ENCODE measurements around the gene MALL. TPM values are rescaled to one million over a fixed set of nuclear protein-coding genes. Genes with fewer than 3 reads are reported as not detected.

Gene MALL
- total and polyA plus RNA-seq, 9 of the 15 experiments (the other 6 are each of a cell fraction or from before 2014, with no cell fraction given) = 0.24 TPM; not detected in 8

DNA sequence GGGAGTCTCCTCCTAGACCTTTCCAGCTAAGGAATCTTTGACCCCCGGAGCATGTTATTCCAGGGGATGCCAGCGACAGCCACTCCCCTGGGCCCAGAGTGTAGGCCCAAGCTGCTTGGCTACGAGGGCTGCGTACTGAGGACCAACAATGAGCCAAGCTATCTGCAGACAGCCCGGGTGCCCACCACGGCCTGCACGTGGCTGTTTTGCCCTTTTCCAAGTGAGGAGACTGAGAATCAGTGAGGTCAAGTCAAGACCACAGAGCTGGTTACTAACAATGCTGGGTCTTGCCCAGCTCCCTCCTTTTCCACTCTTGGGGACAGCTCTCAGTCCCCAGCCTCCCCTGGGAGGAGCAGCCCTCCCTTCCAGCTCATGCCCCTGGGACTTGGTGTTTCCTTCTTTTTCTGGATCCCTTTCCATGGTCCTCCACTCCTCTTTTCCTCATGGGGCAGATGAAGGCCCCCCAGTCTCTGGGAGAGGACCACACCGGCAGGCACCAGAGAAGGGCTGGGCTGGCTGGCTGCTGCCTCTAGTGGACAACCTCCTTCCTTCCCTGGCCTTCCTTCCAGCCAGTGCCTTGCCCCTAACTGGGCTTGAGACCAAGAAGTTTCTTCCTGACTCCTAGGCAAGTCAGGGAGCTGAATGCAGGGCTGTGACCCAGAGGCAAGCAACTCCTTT is 550 bp upstream of the MALL start:
- FAIRE-seq = no peak
- BruUV-seq (replicated peaks) = no TSS peak
- ChIA-PET CTCF (ENCODE audit: low intra/inter-chr PET ratio) (no interaction called here), POLR2A (interaction anchor here (0.7 kb wide), 1 partner anchor 8 kb away, joined by 4 read pairs; no protein-coding TSS in a partner anchor)
- TF ChIP-seq RBM15 (IDR thresholded peaks at IDR 0.05; ENCODE audit: insufficient read depth, low read length) = no peak
- TF ChIP-seq, protein P1, sequence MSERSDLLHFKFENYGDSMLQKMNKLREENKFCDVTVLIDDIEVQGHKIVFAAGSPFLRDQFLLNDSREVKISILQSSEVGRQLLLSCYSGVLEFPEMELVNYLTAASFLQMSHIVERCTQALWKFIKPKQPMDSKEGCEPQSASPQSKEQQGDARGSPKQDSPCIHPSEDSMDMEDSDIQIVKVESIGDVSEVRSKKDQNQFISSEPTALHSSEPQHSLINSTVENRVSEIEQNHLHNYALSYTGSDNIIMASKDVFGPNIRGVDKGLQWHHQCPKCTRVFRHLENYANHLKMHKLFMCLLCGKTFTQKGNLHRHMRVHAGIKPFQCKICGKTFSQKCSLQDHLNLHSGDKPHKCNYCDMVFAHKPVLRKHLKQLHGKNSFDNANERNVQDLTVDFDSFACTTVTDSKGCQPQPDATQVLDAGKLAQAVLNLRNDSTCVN (CRISPR knock-in tag; IDR thresholded peaks at IDR 0.05) = no peak
- TF ChIP-seq, protein P2, sequence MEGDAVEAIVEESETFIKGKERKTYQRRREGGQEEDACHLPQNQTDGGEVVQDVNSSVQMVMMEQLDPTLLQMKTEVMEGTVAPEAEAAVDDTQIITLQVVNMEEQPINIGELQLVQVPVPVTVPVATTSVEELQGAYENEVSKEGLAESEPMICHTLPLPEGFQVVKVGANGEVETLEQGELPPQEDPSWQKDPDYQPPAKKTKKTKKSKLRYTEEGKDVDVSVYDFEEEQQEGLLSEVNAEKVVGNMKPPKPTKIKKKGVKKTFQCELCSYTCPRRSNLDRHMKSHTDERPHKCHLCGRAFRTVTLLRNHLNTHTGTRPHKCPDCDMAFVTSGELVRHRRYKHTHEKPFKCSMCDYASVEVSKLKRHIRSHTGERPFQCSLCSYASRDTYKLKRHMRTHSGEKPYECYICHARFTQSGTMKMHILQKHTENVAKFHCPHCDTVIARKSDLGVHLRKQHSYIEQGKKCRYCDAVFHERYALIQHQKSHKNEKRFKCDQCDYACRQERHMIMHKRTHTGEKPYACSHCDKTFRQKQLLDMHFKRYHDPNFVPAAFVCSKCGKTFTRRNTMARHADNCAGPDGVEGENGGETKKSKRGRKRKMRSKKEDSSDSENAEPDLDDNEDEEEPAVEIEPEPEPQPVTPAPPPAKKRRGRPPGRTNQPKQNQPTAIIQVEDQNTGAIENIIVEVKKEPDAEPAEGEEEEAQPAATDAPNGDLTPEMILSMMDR (IDR thresholded peaks at IDR 0.05 in 2 of 3, conservative IDR thresholded peaks at IDR 0.05 in 1 of 3; ENCODE audit: insufficient read depth in 2 of 3, low read depth in 1 of 3, low read length in 3 of 3) = peak; percentile 30 to 46 (median 35); a peak in 4 of 6 replicates
- Histone ChIP-seq H3K4me1 (replicated peaks in 1 of 2; ENCODE audit: control insufficient read depth in 2 of 2, insufficient read depth in 2 of 2, low read length in 2 of 2) (peaks cover 0 to 7% of the 10 kb centered on the region in 2 experiments; a peak in 2 of 5 replicates), H3K27ac (ENCODE audit: extremely low read depth, low read depth, low read length) (no peak overlapping the region), H3K36me3 (ENCODE audit: control insufficient read depth, insufficient read depth, low read length) (no peaks in the 10 kb centered on the region), H3K27me3 (ENCODE audit: control insufficient read depth in 2 of 2, insufficient read depth in 2 of 2, low read length in 2 of 2) (peaks cover 11 to 36% of the 10 kb centered on the region in 2 experiments; a peak in 4 of 5 replicates), H3K9me3 (replicated peaks; ENCODE audit: control insufficient read depth, insufficient read depth, low read depth, low read length) (no peaks in the 10 kb centered on the region), H3K4me3 (no peak overlapping the region), H4K20me1 (replicated peaks; ENCODE audit: control insufficient read depth, insufficient read depth, low read length) (no peaks in the 10 kb centered on the region; the same call in 1 of the 2 replicates), H3K9ac (ENCODE audit: insufficient read depth in 1 of 2, low read depth in 2 of 2, low read length in 2 of 2) (no peak overlapping the region), H3K9me1 (ENCODE audit: control insufficient read depth, insufficient read depth, low read length) (peaks cover 4% of the 10 kb centered on the region), H3K4me2 (ENCODE audit: insufficient read depth, low read length) (no peak overlapping the region), H3K79me2 (ENCODE audit: control insufficient read depth, insufficient read depth, low read length) (no peaks in the 10 kb centered on the region), H2AFZ (ENCODE audit: low read depth, low read length) (no peak overlapping the region)
- peak in 2 of 4 experiments; percentile 3 to 26 for DNase-seq (ENCODE audit: extremely low read depth in 1 of 4, low spot score in 3 of 4)
- intact Hi-C loops (cut with micrococcal nuclease) = no loop called here
- ATAC-seq = peak; percentile 87
- WGBS (ENCODE audit: insufficient coverage, low coverage, missing lambda C conversion rate) = 4% methylated on average over 8 of the region's 8 CpGs
- in situ Hi-C loops (cut with MboI) = no loop called here
